Psoas muscle (tissue), 8 donors: ENCODE data around the gene CACNB4. TPM values are rescaled to one million over a fixed set of nuclear protein-coding genes. Genes with fewer than 3 reads are reported as not detected.

Experiments used
- ATAC-seq, 4 donors: fragments of 200-7000 bp; cut with Tn5 transposase; one replicate each; pipeline ENCODE4 v1.9.1; 2020; ENCODE audit warnings: moderate library complexity in 3 of 4, mild to moderate bottlenecking in 2 of 4
- DNase-seq, 2 donors: peaks; one replicate each; pipeline ENCODE4 v3.0.0-alpha.2; 2020
- H3K27ac ChIP-seq: fragments of 200-600 bp; one replicate; pipeline ENCODE4 v1.8.0; 2022
- H3K27me3 ChIP-seq, 3 donors: fragments of 200-600 bp in 1 of 3; one replicate each; pipeline versions ENCODE4 v1.6.1 to v1.8.0; 2013 to 2022; ENCODE audit warnings: low read length in 2 of 3, mild to moderate bottlenecking in 2 of 3, moderate library complexity in 1 of 3; ENCODE audit not compliant: insufficient read depth in 3 of 3
- H3K36me3 ChIP-seq, 2 donors: fragments of 200-600 bp in 1 of 2; one replicate each; pipeline versions ENCODE4 v1.6.1 to v1.8.0; 2013 to 2022; ENCODE audit warnings: low read depth in 1 of 2, mild to moderate bottlenecking in 1 of 2, moderate library complexity in 1 of 2; ENCODE audit not compliant: insufficient read depth in 1 of 2
- H3K4me1 ChIP-seq: fragments of 200-600 bp; one replicate; pipeline ENCODE4 v1.8.0; 2022
- H3K4me3 ChIP-seq: fragments of 200-600 bp; one replicate; pipeline ENCODE4 v1.8.0; 2022; ENCODE audit warnings: mild to moderate bottlenecking
- H3K9me3 ChIP-seq: fragments of 200-600 bp; one replicate; pipeline ENCODE4 v1.8.0; 2022
- CTCF ChIP-seq: fragments of 200-600 bp; IDR thresholded peaks from one replicate; pipeline ENCODE4 v1.8.0; 2022; ENCODE audit warnings: antibody characterized with exemption
- WGBS, 3 donors: extraction: QIAGEN DNeasy Blood & Tissue Kit; methylation state at CpG; one replicate each; pipeline versions ENCODE4 v1.1.6 to v1.1.7; 2013; 5-methylcytosine and 5-hydroxymethylcytosine counted together
- intact Hi-C, 2 donors: fragments of 100-400 bp; cut with DNase I; formaldehyde crosslinking; loops; one replicate each; pipeline versions ENCODE4 v1.11.0 to v1.14.2; 2022
- polyA plus RNA-seq, 3 donors: library from polyadenylated mRNA; stranded (reverse); fragments of 200-250 nt; gene quantifications; one replicate each; pipeline ENCODE4 v1.2.3, GENCODE V29; 2013
- total RNA-seq, 4 donors: library from RNA; stranded (reverse); fragmentation: NEBNext Ultra II Directional in 2 of 4; extraction: Animal tissue kit (Norgen Biotek cat#: 25700) in 2 of 4; gene quantifications; one replicate each; pipeline versions ENCODE4 v1.2.1 to v1.2.4, GENCODE V29; 2021 to 2023
- donor health status: healthy with polysubstance abuse.
- donor health status: DM: no; HTN: no; CAD: no; lungs with moderate emphysema.
- donor health status: Bipolar disorder and iron deficiency.
- donor health status: healthy.
- donor health status: DM: yes; HTN: yes; CAD: no.
- donor health status: DM: no; HTN: no; CAD: no.
- donor health status: DM: no; HTN: no; CAD: no.
- donor health status: DM: yes; HTN: yes; CAD: no.

CACNB4 gene
- total and polyA plus RNA-seq, 7 donors = 0.10 to 1.1 (median 0.21) TPM

- Histone ChIP-seq H3K4me3 (no peak overlapping the region), H3K4me1 (peaks cover 4% of the 10 kb centered on the region), H3K27me3 (no peaks in the 10 kb centered on the region), H3K36me3 (no peaks in the 10 kb centered on the region), H3K9me3 (no peaks in the 10 kb centered on the region), H3K27ac (no peak overlapping the region)
- ATAC-seq (no peak), DNase-seq (no peak)
- WGBS, 3 donors = 89 to 95% (median 91%) methylated on average over 3 of the region's 3 CpGs
- TF ChIP-seq CTCF = no peak
- intact Hi-C loops = no loop called here
Observed at GRCh38 chr2:151855111-151855510, 243.7 kb downstream of the CACNB4 start.

- 91 to 93% (median 91%) methylated on average over 3 of the region's 3 CpGs for WGBS, 3 donors
- no peaks in the 10 kb centered on the region for H3K9me3 ChIP-seq
- H3K27ac ChIP-seq = no peak overlapping the region
- no peak overlapping the region for H3K4me3 ChIP-seq
- H3K27me3 ChIP-seq = no peaks in the 10 kb centered on the region
- DNase-seq = no peak
- no peaks in the 10 kb centered on the region for H3K36me3 ChIP-seq
- ATAC-seq = no peak
- intact Hi-C loops = no loop called here
- no peak for TF ChIP-seq CTCF
- H3K4me1 ChIP-seq = peaks cover 4% of the 10 kb centered on the region
Observed at GRCh38 chr2:151853070-151853758, 245.6 kb downstream of the CACNB4 start.

GRCh38 chr2:151852260-151853069 lies 246.4 kb downstream of the CACNB4 start:
- TF ChIP-seq CTCF = no peak
- Histone ChIP-seq H3K4me3 (no peak overlapping the region), H3K4me1 (peaks cover 4% of the 10 kb centered on the region), H3K27ac (no peak overlapping the region), H3K9me3 (no peaks in the 10 kb centered on the region), H3K36me3 (no peaks in the 10 kb centered on the region), H3K27me3 (no peaks in the 10 kb centered on the region)
- ATAC-seq = no peak
- DNase-seq = no peak
- intact Hi-C loops = no loop called here
- 63 to 67% (median 64%) methylated on average over 6 of the region's 6 CpGs for WGBS, 3 donors

GRCh38 chr2:151851761-151852160 lies 247.1 kb downstream of the CACNB4 start:
- H3K27me3 ChIP-seq = no peaks in the 10 kb centered on the region
- intact Hi-C loops = no loop called here

More at GRCh38 chr2:151851761-151852160, 247.1 kb downstream of the CACNB4 start:
- Histone ChIP-seq H3K4me3 (no peak overlapping the region), H3K4me1 (peaks cover 4% of the 10 kb centered on the region), H3K9me3 (no peaks in the 10 kb centered on the region), H3K27ac (no peak overlapping the region), H3K36me3 (no peaks in the 10 kb centered on the region)
- ATAC-seq (peak; percentile 54 to 72 (median 68)), DNase-seq (no peak)
- no peak for TF ChIP-seq CTCF
- WGBS, 3 donors = 23 to 43% (median 33%) methylated on average over 3 of the region's 3 CpGs
